ENCODE data around the gene ARF6.
"Not testable (repeated sequence)": the region's sequence is repeated elsewhere in the genome, so short reads cannot be mapped to it uniquely, and the experiment has no call there.

Gene ARF6

DNA sequence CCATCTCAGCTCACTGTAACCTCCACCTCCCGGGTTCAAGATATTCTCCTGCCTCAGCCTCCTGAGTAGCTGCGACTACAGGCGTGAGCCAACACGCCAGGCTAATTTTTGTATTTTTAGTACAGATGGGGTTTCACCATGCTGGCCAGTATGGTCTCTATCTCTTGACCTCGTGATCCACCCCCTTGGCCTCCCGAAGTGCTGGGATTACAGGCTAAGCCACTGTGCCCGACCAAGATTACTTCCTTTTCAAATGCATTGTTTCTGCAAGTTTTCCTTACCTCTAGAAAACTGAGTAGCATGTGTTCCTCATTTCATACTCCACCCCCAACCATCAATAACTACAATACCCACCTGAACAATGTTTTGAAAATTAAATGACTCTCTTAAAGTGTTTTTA lies 13.1 kb downstream of the ARF6 start:
- no peak for DNase-seq (ENCODE audit: low read depth in 1 of 2, low spot score in 1 of 2)

DNA sequence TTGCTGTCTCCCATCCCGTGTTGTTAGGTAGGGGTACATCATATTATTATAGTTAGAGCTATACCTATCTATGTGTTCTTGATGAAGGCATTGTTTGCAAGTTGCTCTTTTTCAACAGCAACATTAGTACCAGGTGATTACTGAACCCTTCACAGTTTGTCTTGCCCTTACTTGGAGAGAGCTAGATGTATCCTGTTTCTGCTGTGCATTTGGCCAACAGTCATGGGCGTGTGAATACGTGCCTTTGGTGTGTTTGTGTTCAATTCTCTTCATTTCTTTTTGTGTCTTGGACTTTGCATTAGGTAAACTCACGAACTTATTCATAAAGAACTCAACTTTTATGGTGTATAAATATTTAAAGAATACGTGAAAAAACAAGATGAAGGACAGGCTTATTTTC lies 14.3 kb downstream of the ARF6 start:
- DNase-seq (ENCODE audit: low read depth in 1 of 2, low spot score in 1 of 2), result no peak

- DNase-seq (ENCODE audit: low read depth in 1 of 2, low spot score in 1 of 2), result no peak
Observed at GRCh38 chr14:49908433-49908782, 15.5 kb downstream of the ARF6 start.

DNA sequence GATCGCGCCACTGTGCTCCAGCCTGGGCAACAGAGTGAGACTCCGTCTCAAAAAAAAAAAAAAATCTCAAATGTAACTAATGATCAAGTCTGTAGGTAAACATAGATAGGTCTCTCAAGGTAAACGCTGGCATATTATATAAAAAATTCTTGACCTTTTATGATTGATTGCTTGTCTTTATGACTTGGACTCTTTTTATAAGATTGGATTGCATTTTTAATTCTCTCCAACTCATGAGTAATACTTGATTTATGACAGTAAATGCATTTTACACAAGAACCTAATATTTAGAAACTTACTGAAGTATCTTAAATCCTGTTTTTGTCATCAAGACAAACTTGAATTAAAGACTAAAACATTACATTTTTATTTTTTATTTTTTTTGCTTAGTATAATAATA lies 16.1 kb downstream of the ARF6 start:
- no peak for DNase-seq (ENCODE audit: low read depth in 1 of 2, low spot score in 1 of 2)

- no peak for DNase-seq (ENCODE audit: low read depth in 1 of 2, low spot score in 1 of 2)
Observed at GRCh38 chr14:49915085-49915484, 22.2 kb downstream of the ARF6 start.

- DNase-seq (ENCODE audit: low read depth in 1 of 2, low spot score in 1 of 2), result no peak
Observed at GRCh38 chr14:49918706-49919105, 25.8 kb downstream of the ARF6 start.

- no peak for DNase-seq (ENCODE audit: low read depth in 1 of 2, low spot score in 1 of 2)
Observed at GRCh38 chr14:49919825-49920659, 27.2 kb downstream of the ARF6 start.

GRCh38 chr14:49920935-49921334 lies 28.1 kb downstream of the ARF6 start:
- no peak for DNase-seq (ENCODE audit: low read depth in 1 of 2, low spot score in 1 of 2)

GRCh38 chr14:49921401-49921800 lies 28.5 kb downstream of the ARF6 start:
- no peak for DNase-seq (ENCODE audit: low read depth in 1 of 2, low spot score in 1 of 2)

- DNase-seq (ENCODE audit: low read depth in 1 of 2, low spot score in 1 of 2), result no peak
Observed at GRCh38 chr14:49923442-49923841, 30.6 kb downstream of the ARF6 start.

DNA sequence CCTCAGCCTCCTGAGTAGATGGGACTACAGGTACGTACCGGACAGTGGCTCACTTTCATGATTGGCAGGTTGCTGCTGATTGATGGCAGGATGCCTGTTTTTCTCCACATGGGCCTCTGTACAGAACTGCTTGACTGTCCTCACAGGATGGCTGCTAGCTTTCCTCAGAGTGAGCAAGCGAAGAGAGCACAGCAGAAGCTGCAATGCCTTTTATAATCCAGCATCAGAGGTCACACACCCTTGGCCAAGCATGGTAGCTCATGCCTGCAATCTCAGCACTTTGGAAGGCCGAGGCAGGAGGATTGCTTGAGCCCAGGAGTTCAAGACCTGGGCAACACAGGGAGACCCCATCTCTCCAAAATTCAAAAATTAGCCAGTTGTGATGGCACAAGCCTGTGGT lies 31.0 kb downstream of the ARF6 start:
- no peak for DNase-seq (ENCODE audit: low read depth in 1 of 2, low spot score in 1 of 2)

- no peak for DNase-seq (ENCODE audit: low read depth in 1 of 2, low spot score in 1 of 2)
Observed at GRCh38 chr14:49924852-49925251, 32.0 kb downstream of the ARF6 start.

GRCh38 chr14:49926803-49927202 lies 33.9 kb downstream of the ARF6 start:
- no peak for DNase-seq (ENCODE audit: low read depth in 1 of 2, low spot score in 1 of 2)

DNA sequence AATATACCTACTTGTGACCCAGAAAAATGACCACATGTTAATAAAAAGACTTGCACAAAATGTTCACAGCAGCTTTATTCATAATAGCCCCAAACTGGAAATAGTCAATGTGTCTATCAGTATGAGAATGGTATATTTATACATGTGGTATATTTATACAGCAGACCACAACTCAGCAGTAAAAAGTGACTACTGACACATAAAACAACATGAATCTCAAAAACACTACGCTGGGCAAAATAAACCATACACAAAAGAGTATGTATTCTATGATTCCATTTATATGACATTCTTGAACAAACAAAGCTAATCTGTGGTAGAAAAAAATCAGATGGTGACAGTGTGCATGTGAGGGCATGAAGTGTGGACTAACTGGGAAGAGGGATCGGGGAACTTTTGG lies 35.1 kb downstream of the ARF6 start:
- DNase-seq (ENCODE audit: low read depth in 1 of 2, low spot score in 1 of 2), result no peak

- DNase-seq (ENCODE audit: low read depth in 1 of 2, low spot score in 1 of 2), result no peak
Observed at GRCh38 chr14:49930720-49931119, 37.8 kb downstream of the ARF6 start.

- no peak for DNase-seq (ENCODE audit: low read depth in 1 of 2, low spot score in 1 of 2)
Observed at GRCh38 chr14:49931523-49931922, 38.6 kb downstream of the ARF6 start.

DNA sequence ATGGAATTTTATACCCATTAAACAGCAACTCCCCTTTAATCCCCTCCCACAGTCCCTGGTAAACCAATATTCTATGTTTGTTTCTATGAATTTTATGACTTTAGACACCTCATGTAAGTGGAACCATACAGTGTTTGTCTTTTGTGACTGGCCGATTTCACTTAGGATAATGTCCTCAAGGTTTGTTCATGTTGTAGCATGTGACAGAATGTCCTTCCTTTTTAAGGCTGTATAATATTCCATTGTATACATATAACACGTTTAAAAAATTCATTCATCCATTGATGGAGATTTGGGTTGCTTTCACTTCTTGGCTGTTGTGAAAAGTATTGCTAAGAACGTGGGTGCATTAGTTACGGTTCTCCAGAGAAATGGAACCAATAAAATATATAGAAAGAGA lies 40.2 kb downstream of the ARF6 start:
- DNase-seq (ENCODE audit: low read depth in 1 of 2, low spot score in 1 of 2), result no peak

DNA sequence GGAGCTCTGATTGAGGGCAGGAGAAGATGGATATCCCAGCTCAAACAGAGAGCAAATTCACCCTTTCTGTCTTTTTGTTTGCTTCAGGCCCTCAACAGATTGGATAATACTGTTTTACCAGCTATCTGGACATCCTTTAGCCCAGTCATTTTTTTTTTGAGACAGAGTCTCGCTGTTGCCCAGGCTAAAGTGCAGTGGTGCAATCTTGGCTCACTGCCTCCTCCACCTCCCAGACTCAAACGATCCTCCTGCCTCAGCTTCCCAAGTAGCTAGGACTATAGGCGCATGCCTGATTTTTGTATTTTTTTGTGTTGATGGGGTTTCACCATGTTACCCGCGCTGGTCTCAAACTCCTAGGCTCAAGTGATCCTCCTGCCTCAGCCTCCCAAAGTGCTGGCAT lies 40.8 kb downstream of the ARF6 start:
- DNase-seq (ENCODE audit: low read depth in 1 of 2, low spot score in 1 of 2), result no peak

DNA sequence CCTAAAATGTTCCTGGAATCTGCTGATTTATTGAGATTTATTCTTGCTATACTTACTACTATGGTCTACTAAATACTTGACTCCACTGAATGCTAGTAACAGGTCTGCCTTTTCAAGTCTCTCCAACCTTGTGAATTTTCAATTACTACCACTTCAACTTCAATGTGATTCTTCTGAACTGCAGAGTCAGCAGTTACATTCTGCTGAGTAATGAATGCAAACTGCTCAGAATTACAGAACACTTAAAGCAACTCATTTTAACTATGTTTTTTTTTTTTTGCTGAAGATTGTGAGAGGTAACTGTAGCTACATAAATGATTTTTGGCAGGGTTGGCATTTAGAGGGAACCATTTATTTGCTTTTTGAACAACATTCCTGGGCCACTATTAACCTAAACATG lies 41.8 kb downstream of the ARF6 start:
- no peak for DNase-seq (ENCODE audit: low read depth in 1 of 2, low spot score in 1 of 2)

DNA sequence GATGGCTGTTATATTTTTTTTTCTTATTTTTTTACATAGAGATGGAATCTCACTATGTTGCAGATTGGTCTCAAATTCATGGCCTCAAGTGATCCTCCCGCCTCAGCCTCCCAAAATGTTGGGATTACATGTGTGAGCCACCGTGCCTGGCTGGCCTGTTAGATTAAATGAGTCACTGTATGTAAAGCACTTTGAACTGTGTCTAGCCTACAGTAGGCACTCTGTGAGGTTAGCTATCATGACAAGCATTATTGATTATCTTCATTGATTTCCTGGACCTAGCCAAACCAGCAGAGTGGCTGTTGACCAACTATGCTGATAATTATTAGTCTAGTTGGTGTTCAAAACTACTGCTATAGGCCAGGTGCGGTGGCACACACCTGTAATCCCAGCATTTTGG lies 42.6 kb downstream of the ARF6 start:
- no peak for DNase-seq (ENCODE audit: low read depth in 1 of 2, low spot score in 1 of 2)

DNA sequence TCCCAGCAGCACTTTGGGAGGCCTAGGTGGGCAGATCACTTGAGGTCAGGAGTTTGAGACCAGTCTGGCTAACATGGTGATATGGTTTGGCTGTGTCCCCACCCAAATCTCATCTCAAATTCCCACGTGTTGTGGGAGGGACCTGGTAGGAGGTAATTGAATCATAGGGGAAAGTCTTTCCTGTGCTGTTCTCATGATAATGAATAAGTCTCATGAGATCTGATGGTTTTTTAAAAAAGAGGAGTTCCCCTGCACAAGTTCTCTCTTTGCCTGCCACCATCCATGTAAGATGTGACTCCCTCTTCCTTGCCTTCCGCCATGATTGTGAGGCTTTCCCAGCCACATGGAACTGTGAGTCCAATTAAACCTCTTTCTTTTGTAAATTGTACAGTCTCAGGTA lies 43.4 kb downstream of the ARF6 start:
- DNase-seq (ENCODE audit: low read depth in 1 of 2, low spot score in 1 of 2), result not testable (repeated sequence)

- DNase-seq (ENCODE audit: low read depth in 1 of 2, low spot score in 1 of 2), result not testable (repeated sequence)
Observed at GRCh38 chr14:49936882-49937281, 44.0 kb downstream of the ARF6 start.

DNA sequence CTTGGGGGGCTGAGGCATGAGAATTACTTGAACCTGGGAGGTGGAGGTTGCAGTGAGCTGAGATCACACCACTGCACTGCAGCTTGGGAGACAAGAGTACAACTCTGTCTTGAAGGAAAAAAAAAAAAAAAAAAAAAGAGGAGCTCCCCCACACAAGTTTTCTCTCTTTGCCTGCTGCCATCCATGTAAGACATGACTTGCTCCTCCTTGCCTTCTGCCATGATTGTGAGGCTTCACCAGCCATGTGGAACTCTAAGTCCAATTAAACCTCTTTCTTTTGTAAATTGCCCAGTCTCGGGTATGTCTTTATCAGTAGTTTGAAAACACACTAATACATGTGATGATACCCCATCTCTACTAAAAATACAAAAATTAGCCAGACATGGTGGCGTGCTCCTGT lies 46.3 kb downstream of the ARF6 start:
- not testable (repeated sequence) for DNase-seq (ENCODE audit: low read depth in 1 of 2, low spot score in 1 of 2)

All from activated CD4-positive, alpha-beta T cell treated with anti-CD3 and anti-CD28 coated beads, Interleukin-2, amount 50 U/mL, for 24 hours (primary cell).